GM08714 (cell line): ENCODE measurements around the gene ISLR.
"Not testable (repeated sequence)": the region's sequence is repeated elsewhere in the genome, so short reads cannot be mapped to it uniquely, and the experiment has no call there.

Experiments
- H3K4me3 ChIP-seq: fragments of 200-500 bp; sonication (Bioruptor generic); 2 replicates; pipeline ENCODE4 v1.5.1; 2014; ENCODE audit warnings: mild to moderate bottlenecking, low read length, inconsistent platforms
- ZNF274 ChIP-seq: IDR thresholded peaks from 2 replicates; pipeline ENCODE4 v1.6.1; 2012; ENCODE audit warnings: mild to moderate bottlenecking, low read depth, low read length

ISLR gene

GRCh38 chr15:74156678-74157411 is 16.7 kb upstream of the ISLR start:
- no peak for TF ChIP-seq ZNF274
- no peak overlapping the region for H3K4me3 ChIP-seq

- H3K4me3 ChIP-seq: no peak overlapping the region; the same call in 1 of the 2 replicates
- no peak for TF ChIP-seq ZNF274
These were observed 15.4 kb upstream of the ISLR start for GRCh38 chr15:74157868-74158827.

GRCh38 chr15:74158855-74159650 is 14.5 kb upstream of the ISLR start:
- no peak overlapping the region for H3K4me3 ChIP-seq
- TF ChIP-seq ZNF274: no peak

- no peak overlapping the region for H3K4me3 ChIP-seq
- TF ChIP-seq ZNF274: no peak
These were observed 13.7 kb upstream of the ISLR start for GRCh38 chr15:74159773-74160172.

- not testable (repeated sequence) for H3K4me3 ChIP-seq
These were observed 13.1 kb upstream of the ISLR start for GRCh38 chr15:74160390-74160789.

- not testable (repeated sequence) for H3K4me3 ChIP-seq
These were observed 11.3 kb upstream of the ISLR start for GRCh38 chr15:74162195-74162536.

GRCh38 chr15:74165461-74165860 is 8.0 kb upstream of the ISLR start:
- no peak overlapping the region for H3K4me3 ChIP-seq
- no peak for TF ChIP-seq ZNF274

GRCh38 chr15:74167891-74168331 is 5.6 kb upstream of the ISLR start:
- TF ChIP-seq ZNF274: no peak
- H3K4me3 ChIP-seq: no peak overlapping the region

GRCh38 chr15:74168711-74169126 is 4.8 kb upstream of the ISLR start:
- no peak for TF ChIP-seq ZNF274
- H3K4me3 ChIP-seq: no peak overlapping the region

GRCh38 chr15:74170071-74170844 is 3.3 kb upstream of the ISLR start:
- no peak overlapping the region for H3K4me3 ChIP-seq
- no peak for TF ChIP-seq ZNF274

GRCh38 chr15:74170875-74171578 is 2.5 kb upstream of the ISLR start:
- H3K4me3 ChIP-seq: no peak overlapping the region
- TF ChIP-seq ZNF274: no peak

- no peak for TF ChIP-seq ZNF274
- no peak overlapping the region for H3K4me3 ChIP-seq
These were observed 1.5 kb upstream of the ISLR start for GRCh38 chr15:74171965-74172541.
